GM23338 (cell line): ENCODE results near the gene URAD. TPM values are rescaled to one million over a fixed set of nuclear protein-coding genes. Genes with fewer than 3 reads are reported as not detected.

Source experiments
- ATAC-seq: fragments of 200-7000 bp; cut with Tn5 transposase; 3 replicates; pipeline ENCODE4 v1.9.1; 2020
- DNase-seq: peaks from one replicate; pipeline ENCODE4 v3.0.0-alpha.2; 2015; ENCODE audit warnings: low spot score
- H2AFZ ChIP-seq: fragments of 200-600 bp; sonication (generic); 2 replicates; pipeline ENCODE4 v1.8.0; 2016; ENCODE audit warnings: antibody characterized with exemption, mild to moderate bottlenecking, moderate library complexity
- H3F3A ChIP-seq: fragments of 200-600 bp; sonication (generic); replicated peaks from 2 replicates; pipeline ENCODE4 v1.8.0; 2017; ENCODE audit warnings: antibody characterized with exemption, mixed run types, low read depth
- H3K27ac ChIP-seq: fragments of 200-600 bp; sonication (generic); 2 replicates; pipeline ENCODE4 v1.6.1; 2016; ENCODE audit warnings: low read depth
- H3K27me3 ChIP-seq: fragments of 200-600 bp; sonication (generic); 2 replicates; pipeline ENCODE4 v1.8.0; 2016; ENCODE audit warnings: mild to moderate bottlenecking, mixed run types, moderate library complexity; ENCODE audit not compliant: insufficient read depth
- H3K36me3 ChIP-seq: fragments of 200-600 bp; sonication (generic); 2 replicates; pipeline ENCODE4 v1.8.0; 2016; ENCODE audit warnings: mild to moderate bottlenecking; ENCODE audit not compliant: insufficient read depth
- H3K4me1 ChIP-seq: fragments of 200-600 bp; sonication (generic); 2 replicates; pipeline ENCODE4 v1.8.0; 2016; ENCODE audit warnings: mild to moderate bottlenecking, moderate library complexity; ENCODE audit not compliant: insufficient read depth
- H3K4me2 ChIP-seq: fragments of 200-600 bp; sonication (generic); 2 replicates; pipeline ENCODE4 v1.7.1; 2017; ENCODE audit warnings: mixed run types
- H3K4me3 ChIP-seq: fragments of 200-600 bp; sonication (generic); 2 replicates; pipeline ENCODE4 v1.6.1; 2016; ENCODE audit warnings: mixed run types
- H3K79me2 ChIP-seq: fragments of 200-600 bp; sonication (generic); replicated peaks from 2 replicates; pipeline ENCODE4 v1.8.0; 2017; ENCODE audit warnings: mild to moderate bottlenecking; ENCODE audit not compliant: insufficient read depth
- H3K9me2 ChIP-seq: fragments of 200-600 bp; sonication (generic); 2 replicates; pipeline ENCODE4 v1.8.0; 2017; ENCODE audit not compliant: insufficient read depth
- H4K20me1 ChIP-seq: fragments of 200-600 bp; sonication (generic); replicated peaks from 2 replicates; pipeline ENCODE4 v1.8.0; 2017; ENCODE audit warnings: mild to moderate bottlenecking; ENCODE audit not compliant: insufficient read depth
- H3K27ac Mint-ChIP-seq: 2 replicates; pipeline ENCODE4 v1.8.0; 2020; ENCODE audit warnings: inconsistent platforms, mild to moderate bottlenecking, moderate library complexity, mixed read lengths
- H3K27me3 Mint-ChIP-seq: 3 replicates; pipeline ENCODE4 v1.8.0; 2022; ENCODE audit warnings: low read depth, mild to moderate bottlenecking, moderate library complexity, mixed read lengths, inconsistent platforms; ENCODE audit not compliant: insufficient read depth, poor library complexity
- H3K36me3 Mint-ChIP-seq: 3 replicates; pipeline ENCODE4 v1.8.0; 2021; ENCODE audit warnings: low read depth, mild to moderate bottlenecking, inconsistent platforms, moderate library complexity, mixed read lengths
- H3K4me1 Mint-ChIP-seq: 3 replicates; pipeline ENCODE4 v1.8.0; 2020; ENCODE audit warnings: mild to moderate bottlenecking, inconsistent platforms, mixed read lengths
- H3K4me3 Mint-ChIP-seq: 3 replicates; pipeline ENCODE4 v1.8.0; 2021; ENCODE audit warnings: moderate library complexity, mild to moderate bottlenecking, inconsistent platforms, mixed read lengths
- H3K9me3 Mint-ChIP-seq: 3 replicates; pipeline ENCODE4 v1.8.0; 2020; ENCODE audit warnings: moderate library complexity, mild to moderate bottlenecking, inconsistent platforms, mixed read lengths
- CTCF ChIP-seq, 2 experiments: fragments of 200-600 bp in 1 of 2; sonication (generic) in 1 of 2; conservative IDR thresholded peaks; 2 replicates each; pipeline versions ENCODE4 v1.5.1 to v1.6.1; 2016 to 2017; ENCODE audit warnings: antibody characterized with exemption in 2 of 2, low read depth in 2 of 2, mild to moderate bottlenecking in 2 of 2, moderate library complexity in 1 of 2
- ETS1 ChIP-seq: IDR thresholded peaks from 2 replicates; pipeline ENCODE4 v1.6.1; 2016; ENCODE audit warnings: antibody characterized with exemption
- EZH2 ChIP-seq: fragments of 200-600 bp; sonication (generic); IDR thresholded peaks from one replicate; pipeline ENCODE4 v1.8.0; 2017; ENCODE audit warnings: antibody characterized with exemption, mild to moderate bottlenecking, low read depth; ENCODE audit not compliant: unreplicated experiment
- NANOG ChIP-seq: IDR thresholded peaks from 2 replicates; pipeline ENCODE4 v1.6.1; 2016; ENCODE audit warnings: antibody characterized with exemption, borderline replicate concordance
- REST ChIP-seq: IDR thresholded peaks from one replicate; pipeline ENCODE4 v1.6.1; 2018; ENCODE audit warnings: antibody characterized with exemption; ENCODE audit not compliant: unreplicated experiment
- ZNF114 ChIP-seq: fragments of 250-450 bp; sonication (Bioruptor Pico); IDR thresholded peaks from 2 replicates; pipeline ENCODE4 v1.5.0; 2020; ENCODE audit warnings: mild to moderate bottlenecking, moderate library complexity
- ZNF331 ChIP-seq: fragments of 250-450 bp; sonication (Bioruptor Pico); IDR thresholded peaks from 2 replicates; pipeline ENCODE4 v1.5.0; 2020; ENCODE audit warnings: low read depth, mild to moderate bottlenecking, moderate library complexity
- ZNF462 ChIP-seq: fragments of 250-450 bp; sonication (Bioruptor Pico); IDR thresholded peaks from 2 replicates; pipeline ENCODE4 v1.5.0; 2020; ENCODE audit warnings: mild to moderate bottlenecking, moderate library complexity
- polyA plus RNA-seq: library from polyadenylated mRNA; unstranded; fragments of >200 nt; fragmentation: Nextera tagmentation; extraction: Ambion mirVana; gene quantifications from 2 replicates; pipeline ENCODE4 v1.2.1, GENCODE V29; 2016
- total RNA-seq: library from RNA; depleted of rRNA; stranded (reverse); fragments of >200 nt; shearing (Covaris generic); gene quantifications from 2 replicates; pipeline ENCODE4 v1.2.3, GENCODE V29; 2014

URAD gene
- total and polyA plus RNA-seq, 2 experiments from 2014 or later: not detected

GRCh38 chr13:28026508-28026907, 38.0 kb upstream of the URAD start:
- Mint-ChIP-seq H3K27ac (no peak overlapping the region), H3K4me3 (no peak overlapping the region), H3K36me3 (no peaks in the 10 kb centered on the region), H3K4me1 (peaks cover 18% of the 10 kb centered on the region), H3K27me3 (peaks cover 13% of the 10 kb centered on the region), H3K9me3 (no peaks in the 10 kb centered on the region; the same call in 2 of the 3 replicates)
- no peaks in the 10 kb centered on the region for H3K9me2 ChIP-seq
- no peak overlapping the region for H3K4me2 ChIP-seq
- TF ChIP-seq ZNF331 (no peak), ETS1 (no peak), CTCF (conservative IDR thresholded peaks at IDR 0.05; ENCODE audit: low read depth in 2 of 2) (no peak), NANOG (no peak), EZH2 (no peak)
- peaks cover 6% of the 10 kb centered on the region for H3F3A ChIP-seq
- H3K4me1 ChIP-seq: peaks cover 19% of the 10 kb centered on the region
- H4K20me1 ChIP-seq: no peaks in the 10 kb centered on the region
- no peak overlapping the region for H3K4me3 ChIP-seq
- H2AFZ ChIP-seq: no peak overlapping the region
- H3K79me2 ChIP-seq: no peaks in the 10 kb centered on the region
- no peak for ATAC-seq
- H3K36me3 ChIP-seq: no peaks in the 10 kb centered on the region
- DNase-seq: peak; percentile 14
- no peak overlapping the region for H3K27ac ChIP-seq
- H3K27me3 ChIP-seq: no peaks in the 10 kb centered on the region

GRCh38 chr13:28022848-28023518, 34.5 kb upstream of the URAD start:
- no peak overlapping the region; the same call in 2 of the 3 replicates for H3K4me3 Mint-ChIP-seq
- Histone ChIP-seq H3K27ac (peak overlapping the region; percentile 92), H4K20me1 (no peaks in the 10 kb centered on the region), H2AFZ (peak overlapping the region; percentile 92; the same call in 1 of the 2 replicates), H3K4me2 (peak overlapping the region; percentile 26), H3K36me3 (no peaks in the 10 kb centered on the region), H3K4me3 (0 out of 2 replicates have a peak overlapping the region, but pooled peaks have one; percentile 2), H3K79me2 (no peaks in the 10 kb centered on the region), H3K4me1 (peaks cover 19% of the 10 kb centered on the region), H3K27me3 (no peaks in the 10 kb centered on the region), H3K9me2 (no peaks in the 10 kb centered on the region), H3F3A (peaks cover 6% of the 10 kb centered on the region)
- peak; percentile 66 for DNase-seq
- ATAC-seq: peak; percentile 80
- peaks cover 18% of the 10 kb centered on the region for H3K4me1 Mint-ChIP-seq
- H3K27me3 Mint-ChIP-seq: peaks cover 11% of the 10 kb centered on the region
- no peaks in the 10 kb centered on the region for H3K36me3 Mint-ChIP-seq
- no peaks in the 10 kb centered on the region for H3K9me3 Mint-ChIP-seq
- H3K27ac Mint-ChIP-seq: peak overlapping the region; percentile 89
- TF ChIP-seq ZNF462 (CRISPR knock-in tag): peak; percentile 68; the same call in 1 of the 2 replicates
- no peak for TF ChIP-seq REST
- TF ChIP-seq ZNF114 (CRISPR knock-in tag): no peak
